Measurements from ENCODE around the gene FGF6.

GRCh38 chr12:4395818-4396217 is 49.8 kb downstream of the FGF6 start:
- no peak for TF ChIP-seq CTCF (IDR thresholded peaks at IDR 0.05)
- no peak for TF ChIP-seq POLR2A (IDR thresholded peaks at IDR 0.05)

Data from esophagus squamous epithelium (tissue), 4 donors.